Neural cell (in vitro differentiated cells): ENCODE data around the gene MKNK1. TPM values are rescaled to one million over a fixed set of nuclear protein-coding genes. Genes with fewer than 3 reads are reported as not detected.

Experiments
- H2AFZ ChIP-seq: fragments of 200-600, 300-800 bp; sonication (generic), shearing (Covaris generic); 2 replicates; pipeline ENCODE4 v1.6.0; 2014; ENCODE audit warnings: low read depth, mild to moderate bottlenecking, antibody characterized with exemption, low read length, moderate library complexity
- H3F3A ChIP-seq: fragments of 200-600 bp; shearing (Covaris generic); 2 replicates; pipeline ENCODE4 v1.6.1; 2016; ENCODE audit warnings: mild to moderate bottlenecking, moderate library complexity, mixed read lengths, antibody characterized with exemption, low read length; ENCODE audit not compliant: insufficient read depth, poor library complexity, severe bottlenecking
- H3K27ac ChIP-seq: fragments of 200-600, 300-800 bp; sonication (generic), shearing (Covaris generic); 2 replicates; pipeline ENCODE4 v1.5.1; 2014; ENCODE audit warnings: mild to moderate bottlenecking, low read length, moderate library complexity
- H3K27me3 ChIP-seq: fragments of 300-800, 200-600 bp; sonication (generic), shearing (Covaris generic); 2 replicates; pipeline ENCODE4 v1.6.0; 2014; ENCODE audit warnings: mild to moderate bottlenecking, low read depth, low read length, moderate library complexity; ENCODE audit not compliant: insufficient read depth
- H3K36me3 ChIP-seq: fragments of 300-800, 200-600 bp; sonication (generic), shearing (Covaris generic); 2 replicates; pipeline ENCODE4 v1.5.1; 2014; ENCODE audit warnings: mild to moderate bottlenecking, antibody characterized with exemption, low read length, moderate library complexity; ENCODE audit not compliant: insufficient read depth
- H3K4me2 ChIP-seq: fragments of 300-800, 200-600 bp; sonication (generic), shearing (Covaris generic); 2 replicates; pipeline ENCODE4 v1.6.0; 2014; ENCODE audit warnings: mild to moderate bottlenecking, low read length
- H3K4me3 ChIP-seq: fragments of 300-800, 200-600 bp; sonication (generic), shearing (Covaris generic); 2 replicates; pipeline ENCODE4 v1.5.1; 2014; ENCODE audit warnings: mild to moderate bottlenecking, low read length, moderate library complexity
- H3K79me2 ChIP-seq: fragments of 200-600 bp; shearing (Covaris generic); replicated peaks from 2 replicates; pipeline ENCODE4 v1.6.0; 2014; ENCODE audit warnings: mild to moderate bottlenecking, low read length, moderate library complexity; ENCODE audit not compliant: insufficient read depth
- H3K9ac ChIP-seq: fragments of 300-800, 200-600 bp; sonication (generic), shearing (Covaris generic); 2 replicates; pipeline ENCODE4 v1.6.1; 2016; ENCODE audit warnings: mild to moderate bottlenecking, low read length, mixed read lengths
- H3K9me2 ChIP-seq: fragments of 200-600 bp; shearing (Covaris generic); 2 replicates; pipeline ENCODE4 v1.6.1; 2016; ENCODE audit warnings: mild to moderate bottlenecking, low read length, mixed read lengths; ENCODE audit not compliant: insufficient read depth
- H3K9me3 ChIP-seq: fragments of 200-600, 300-800 bp; sonication (generic), shearing (Covaris generic); 2 replicates; pipeline ENCODE4 v1.6.1; 2016; ENCODE audit warnings: mild to moderate bottlenecking, mixed run types, low read length, moderate library complexity, mixed read lengths
- H4K20me1 ChIP-seq: fragments of 200-600 bp; shearing (Covaris generic); 2 replicates; pipeline ENCODE4 v1.6.1; 2016; ENCODE audit warnings: mild to moderate bottlenecking, mixed run types; ENCODE audit not compliant: insufficient read depth
- EP300 ChIP-seq: fragments of 450-650 bp; conservative IDR thresholded peaks from 2 replicates; pipeline ENCODE4 v1.6.1; 2014; ENCODE audit warnings: antibody characterized with exemption, mild to moderate bottlenecking, moderate library complexity; ENCODE audit not compliant: poor library complexity, severe bottlenecking
- EZH2 ChIP-seq: fragments of 200-600, 300-800 bp; shearing (Covaris generic), sonication (generic); IDR thresholded peaks from 2 replicates; pipeline ENCODE4 v1.6.1; 2014; ENCODE audit warnings: antibody characterized with exemption, low read length, borderline replicate concordance, mild to moderate bottlenecking; ENCODE audit not compliant: insufficient read depth, poor library complexity, severe bottlenecking
- MXI1 ChIP-seq: fragments of 450-650 bp; conservative IDR thresholded peaks from 2 replicates; pipeline ENCODE4 v1.6.1; 2014; ENCODE audit warnings: antibody characterized with exemption, mild to moderate bottlenecking; ENCODE audit not compliant: poor library complexity, severe bottlenecking
- POLR2AphosphoS5 ChIP-seq: IDR thresholded peaks from 2 replicates; pipeline ENCODE4 v1.6.1; 2012
- RAD21 ChIP-seq: fragments of 450-650 bp; conservative IDR thresholded peaks from 2 replicates; pipeline ENCODE4 v1.6.1; 2014; ENCODE audit warnings: antibody characterized with exemption, mild to moderate bottlenecking, moderate library complexity
- SMC3 ChIP-seq: fragments of 450-650 bp; conservative IDR thresholded peaks from 2 replicates; pipeline ENCODE4 v1.6.1; 2014; ENCODE audit warnings: antibody characterized with exemption, mild to moderate bottlenecking, moderate library complexity; ENCODE audit not compliant: poor library complexity
- TAF1 ChIP-seq: IDR thresholded peaks from 2 replicates; pipeline ENCODE4 v1.6.1; 2012; ENCODE audit warnings: low read depth
- polyA plus RNA-seq: library from polyadenylated mRNA; depleted of rRNA; stranded (reverse); fragments of >200 nt; gene quantifications from 2 replicates; pipeline ENCODE4 v1.2.3, GENCODE V29; 2014
- TF ChIP-seq, protein P1 (sequence below): fragments of 450-650 bp; IDR thresholded peaks from 2 replicates; pipeline ENCODE4 v1.5.1; 2014; ENCODE audit warnings: antibody characterized with exemption, mild to moderate bottlenecking, moderate library complexity; ENCODE audit not compliant: poor library complexity, severe bottlenecking
- TF ChIP-seq, protein P2 (sequence below): IDR thresholded peaks from 2 replicates; pipeline ENCODE4 v1.6.1; 2012; ENCODE audit warnings: borderline replicate concordance

The MKNK1 gene
- polyA plus RNA-seq, 1 donor from 2014 or later: 9.6 TPM

DNA sequence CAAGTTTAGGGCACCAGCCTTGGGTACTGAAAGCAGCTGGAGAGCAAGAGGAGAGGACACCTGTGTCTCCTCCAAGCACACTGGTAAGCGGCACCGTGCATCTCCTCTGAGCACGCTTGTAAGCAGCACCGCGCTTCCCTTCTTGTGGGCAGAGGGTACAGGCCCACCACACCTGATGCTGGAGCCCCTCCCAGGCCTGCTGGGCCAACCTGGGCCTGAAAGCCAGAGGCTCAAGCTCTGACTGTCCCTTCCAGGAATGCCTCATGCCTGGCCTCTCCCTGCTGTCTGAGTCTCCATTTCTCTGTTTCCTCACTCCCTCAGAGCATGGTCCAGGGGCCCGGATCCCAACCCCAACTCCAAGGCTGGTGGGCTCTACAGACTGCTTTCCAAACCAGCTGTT lies 88.5 kb downstream of the MKNK1 start:
- Histone ChIP-seq H3K27me3 (peaks cover 3% of the 10 kb centered on the region), H4K20me1 (no peaks in the 10 kb centered on the region), H3K4me2 (no peak overlapping the region)

DNA sequence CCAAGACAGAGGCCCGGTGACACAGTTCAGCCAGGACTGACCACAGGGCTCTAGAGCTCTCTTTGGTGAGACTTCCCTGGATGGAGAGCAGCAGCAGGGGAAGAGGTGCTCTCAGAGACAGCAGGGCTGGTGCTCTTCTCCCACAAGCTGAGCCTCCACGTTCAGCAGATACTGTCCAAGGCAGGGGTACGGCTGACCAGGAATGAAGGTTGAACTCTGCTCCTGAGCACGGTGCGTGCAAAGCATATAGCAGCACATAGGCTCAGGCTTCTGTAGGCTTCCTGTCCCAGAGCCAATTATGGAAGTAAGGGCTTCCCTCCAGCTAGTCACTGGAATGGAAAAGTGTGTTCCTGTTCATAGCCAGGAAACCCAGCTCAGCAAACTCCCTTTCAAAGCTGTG lies 90.5 kb downstream of the MKNK1 start:
- no peak overlapping the region for H3K4me2 ChIP-seq
- no peak overlapping the region for H3K4me3 ChIP-seq
- H3K36me3 ChIP-seq: no peaks in the 10 kb centered on the region
- no peaks in the 10 kb centered on the region for H3F3A ChIP-seq
- H3K79me2 ChIP-seq: no peaks in the 10 kb centered on the region
- no peaks in the 10 kb centered on the region for H3K9me3 ChIP-seq
- no peak overlapping the region for H3K27ac ChIP-seq
- TF ChIP-seq EP300: no peak
- no peak for TF ChIP-seq POLR2AphosphoS5
- no peak for TF ChIP-seq SMC3
- no peak for TF ChIP-seq TAF1
- TF ChIP-seq, protein P1, sequence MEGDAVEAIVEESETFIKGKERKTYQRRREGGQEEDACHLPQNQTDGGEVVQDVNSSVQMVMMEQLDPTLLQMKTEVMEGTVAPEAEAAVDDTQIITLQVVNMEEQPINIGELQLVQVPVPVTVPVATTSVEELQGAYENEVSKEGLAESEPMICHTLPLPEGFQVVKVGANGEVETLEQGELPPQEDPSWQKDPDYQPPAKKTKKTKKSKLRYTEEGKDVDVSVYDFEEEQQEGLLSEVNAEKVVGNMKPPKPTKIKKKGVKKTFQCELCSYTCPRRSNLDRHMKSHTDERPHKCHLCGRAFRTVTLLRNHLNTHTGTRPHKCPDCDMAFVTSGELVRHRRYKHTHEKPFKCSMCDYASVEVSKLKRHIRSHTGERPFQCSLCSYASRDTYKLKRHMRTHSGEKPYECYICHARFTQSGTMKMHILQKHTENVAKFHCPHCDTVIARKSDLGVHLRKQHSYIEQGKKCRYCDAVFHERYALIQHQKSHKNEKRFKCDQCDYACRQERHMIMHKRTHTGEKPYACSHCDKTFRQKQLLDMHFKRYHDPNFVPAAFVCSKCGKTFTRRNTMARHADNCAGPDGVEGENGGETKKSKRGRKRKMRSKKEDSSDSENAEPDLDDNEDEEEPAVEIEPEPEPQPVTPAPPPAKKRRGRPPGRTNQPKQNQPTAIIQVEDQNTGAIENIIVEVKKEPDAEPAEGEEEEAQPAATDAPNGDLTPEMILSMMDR: no peak
- TF ChIP-seq, protein P2, sequence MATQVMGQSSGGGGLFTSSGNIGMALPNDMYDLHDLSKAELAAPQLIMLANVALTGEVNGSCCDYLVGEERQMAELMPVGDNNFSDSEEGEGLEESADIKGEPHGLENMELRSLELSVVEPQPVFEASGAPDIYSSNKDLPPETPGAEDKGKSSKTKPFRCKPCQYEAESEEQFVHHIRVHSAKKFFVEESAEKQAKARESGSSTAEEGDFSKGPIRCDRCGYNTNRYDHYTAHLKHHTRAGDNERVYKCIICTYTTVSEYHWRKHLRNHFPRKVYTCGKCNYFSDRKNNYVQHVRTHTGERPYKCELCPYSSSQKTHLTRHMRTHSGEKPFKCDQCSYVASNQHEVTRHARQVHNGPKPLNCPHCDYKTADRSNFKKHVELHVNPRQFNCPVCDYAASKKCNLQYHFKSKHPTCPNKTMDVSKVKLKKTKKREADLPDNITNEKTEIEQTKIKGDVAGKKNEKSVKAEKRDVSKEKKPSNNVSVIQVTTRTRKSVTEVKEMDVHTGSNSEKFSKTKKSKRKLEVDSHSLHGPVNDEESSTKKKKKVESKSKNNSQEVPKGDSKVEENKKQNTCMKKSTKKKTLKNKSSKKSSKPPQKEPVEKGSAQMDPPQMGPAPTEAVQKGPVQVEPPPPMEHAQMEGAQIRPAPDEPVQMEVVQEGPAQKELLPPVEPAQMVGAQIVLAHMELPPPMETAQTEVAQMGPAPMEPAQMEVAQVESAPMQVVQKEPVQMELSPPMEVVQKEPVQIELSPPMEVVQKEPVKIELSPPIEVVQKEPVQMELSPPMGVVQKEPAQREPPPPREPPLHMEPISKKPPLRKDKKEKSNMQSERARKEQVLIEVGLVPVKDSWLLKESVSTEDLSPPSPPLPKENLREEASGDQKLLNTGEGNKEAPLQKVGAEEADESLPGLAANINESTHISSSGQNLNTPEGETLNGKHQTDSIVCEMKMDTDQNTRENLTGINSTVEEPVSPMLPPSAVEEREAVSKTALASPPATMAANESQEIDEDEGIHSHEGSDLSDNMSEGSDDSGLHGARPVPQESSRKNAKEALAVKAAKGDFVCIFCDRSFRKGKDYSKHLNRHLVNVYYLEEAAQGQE: no peak
- no peak for TF ChIP-seq RAD21
- no peak for TF ChIP-seq EZH2
- TF ChIP-seq MXI1: no peak
- H3K27me3 ChIP-seq: peaks cover 3% of the 10 kb centered on the region
- no peak overlapping the region for H3K9ac ChIP-seq
- H3K9me2 ChIP-seq: no peaks in the 10 kb centered on the region
- H4K20me1 ChIP-seq: no peaks in the 10 kb centered on the region
- no peak overlapping the region for H2AFZ ChIP-seq

More for the DNA sequence above, 88.5 kb downstream of the MKNK1 start:
- Histone ChIP-seq H3K4me3 (no peak overlapping the region), H3K9ac (no peak overlapping the region), H3K79me2 (no peaks in the 10 kb centered on the region), H3K27ac (no peak overlapping the region), H3K9me3 (no peaks in the 10 kb centered on the region), H2AFZ (no peak overlapping the region), H3F3A (no peaks in the 10 kb centered on the region), H3K9me2 (no peaks in the 10 kb centered on the region), H3K36me3 (no peaks in the 10 kb centered on the region)
- no peak for TF ChIP-seq SMC3
- TF ChIP-seq EZH2: no peak
- TF ChIP-seq, protein P2: no peak
- no peak for TF ChIP-seq MXI1
- no peak for TF ChIP-seq TAF1
- TF ChIP-seq RAD21: no peak
- TF ChIP-seq, protein P1: no peak
- no peak for TF ChIP-seq EP300
- TF ChIP-seq POLR2AphosphoS5: no peak
